HG03460 (cell line): ENCODE measurements around the gene FNDC1.
"Not testable (repeated sequence)": the region's sequence is repeated elsewhere in the genome, so short reads cannot be mapped to it uniquely, and the experiment has no call there.

Experiments used
- ATAC-seq: cut with Tn5 transposase; IDR thresholded peaks from one replicate; pipeline ENCODE4 v1.9.1; 2021; ENCODE audit not compliant: unreplicated experiment

Gene FNDC1

GRCh38 chr6:159255434-159255951 lies 86.3 kb downstream of the FNDC1 start:
- ATAC-seq: no peak

- no peak for ATAC-seq
These were observed 86.9 kb downstream of the FNDC1 start for GRCh38 chr6:159256128-159256527.

GRCh38 chr6:159257846-159258245 lies 88.6 kb downstream of the FNDC1 start:
- ATAC-seq: no peak

GRCh38 chr6:159259441-159260125 lies 90.4 kb downstream of the FNDC1 start:
- ATAC-seq: no peak

GRCh38 chr6:159260208-159260607 lies 91.0 kb downstream of the FNDC1 start:
- no peak for ATAC-seq

- ATAC-seq: no peak
These were observed 92.8 kb downstream of the FNDC1 start for GRCh38 chr6:159261995-159262394.

- no peak for ATAC-seq
These were observed 93.4 kb downstream of the FNDC1 start for GRCh38 chr6:159262586-159262985.

- ATAC-seq: no peak
These were observed 98.0 kb downstream of the FNDC1 start for GRCh38 chr6:159267165-159267564.

- ATAC-seq: no peak
These were observed 99.3 kb downstream of the FNDC1 start for GRCh38 chr6:159268511-159268910.

GRCh38 chr6:159271257-159271656 lies 102.1 kb downstream of the FNDC1 start:
- ATAC-seq: no peak

GRCh38 chr6:159278626-159279025 lies 109.4 kb downstream of the FNDC1 start:
- ATAC-seq: no peak

GRCh38 chr6:159279790-159280277 lies 110.6 kb downstream of the FNDC1 start:
- ATAC-seq: no peak

GRCh38 chr6:159282421-159282820 lies 113.2 kb downstream of the FNDC1 start:
- no peak for ATAC-seq

GRCh38 chr6:159284661-159285060 lies 115.5 kb downstream of the FNDC1 start:
- not testable (repeated sequence) for ATAC-seq

- no peak for ATAC-seq
These were observed 129.6 kb downstream of the FNDC1 start for GRCh38 chr6:159298840-159299239.

- ATAC-seq: no peak
These were observed 130.4 kb downstream of the FNDC1 start for GRCh38 chr6:159299566-159299965.

- no peak for ATAC-seq
These were observed 132.1 kb downstream of the FNDC1 start for GRCh38 chr6:159301277-159301676.

GRCh38 chr6:159301810-159302593 lies 132.8 kb downstream of the FNDC1 start:
- ATAC-seq: no peak

GRCh38 chr6:159302594-159302992 lies 133.4 kb downstream of the FNDC1 start:
- ATAC-seq: no peak

- ATAC-seq: no peak
These were observed 134.0 kb downstream of the FNDC1 start for GRCh38 chr6:159303159-159303558.

- no peak for ATAC-seq
These were observed 134.6 kb downstream of the FNDC1 start for GRCh38 chr6:159303784-159304183.

- no peak for ATAC-seq
These were observed 135.4 kb downstream of the FNDC1 start for GRCh38 chr6:159304641-159305040.
